GM21367 (cell line): ENCODE measurements around the gene CD48.
"Not testable (repeated sequence)": the region's sequence is repeated elsewhere in the genome, so short reads cannot be mapped to it uniquely, and the experiment has no call there.

Experiments
- ATAC-seq: cut with Tn5 transposase; IDR thresholded peaks from one replicate; pipeline ENCODE4 v1.9.1; 2021; ENCODE audit not compliant: unreplicated experiment

Gene CD48

GRCh38 chr1:160716013-160716412, 4.4 kb upstream of the CD48 start:
- no peak for ATAC-seq

- ATAC-seq, result not testable (repeated sequence)
Measured at GRCh38 chr1:160714034-160714648, 2.5 kb upstream of the CD48 start.

- ATAC-seq, result no peak
Measured at GRCh38 chr1:160713161-160713560, 1.5 kb upstream of the CD48 start.

GRCh38 chr1:160712525-160713080, 981 bp upstream of the CD48 start:
- peak; percentile 35 for ATAC-seq

GRCh38 chr1:160711276-160711601, 383 bp downstream of the CD48 start:
- no peak for ATAC-seq

- ATAC-seq, result no peak
Measured at GRCh38 chr1:160710517-160711252, 937 bp downstream of the CD48 start.

- ATAC-seq, result no peak
Measured at GRCh38 chr1:160709715-160710114, 1.9 kb downstream of the CD48 start.

GRCh38 chr1:160708801-160709200, 2.8 kb downstream of the CD48 start:
- ATAC-seq, result peak; percentile 30

GRCh38 chr1:160708118-160708517, 3.5 kb downstream of the CD48 start:
- no peak for ATAC-seq

- no peak for ATAC-seq
Measured at GRCh38 chr1:160707236-160708064, 4.2 kb downstream of the CD48 start.

GRCh38 chr1:160706526-160707235, 4.9 kb downstream of the CD48 start:
- ATAC-seq, result no peak

- no peak for ATAC-seq
Measured at GRCh38 chr1:160705742-160706141, 5.9 kb downstream of the CD48 start.

- ATAC-seq, result not testable (repeated sequence)
Measured at GRCh38 chr1:160705212-160705621, 6.4 kb downstream of the CD48 start.

GRCh38 chr1:160704250-160704649, 7.4 kb downstream of the CD48 start:
- no peak for ATAC-seq

- no peak for ATAC-seq
Measured at GRCh38 chr1:160702100-160702499, 9.5 kb downstream of the CD48 start.

- ATAC-seq, result not testable (repeated sequence)
Measured at GRCh38 chr1:160692390-160692789, 19.2 kb downstream of the CD48 start.

GRCh38 chr1:160685266-160685665, 26.4 kb downstream of the CD48 start:
- ATAC-seq, result no peak

- ATAC-seq, result no peak
Measured at GRCh38 chr1:160682983-160683865, 28.4 kb downstream of the CD48 start.

- no peak for ATAC-seq
Measured at GRCh38 chr1:160681891-160682140, 29.8 kb downstream of the CD48 start.
